DOHH2 (cell line): ENCODE measurements around the gene LTB4R2.
"Not testable (repeated sequence)": the region's sequence is repeated elsewhere in the genome, so short reads cannot be mapped to it uniquely, and the experiment has no call there.

Experiments
- H3F3A ChIP-seq: fragments of 200-600 bp; sonication (generic), shearing (Covaris generic); 2 replicates; pipeline ENCODE4 v1.6.0; 2016; ENCODE audit warnings: antibody characterized with exemption, mild to moderate bottlenecking; ENCODE audit not compliant: control insufficient read depth, insufficient read depth
- H3K27ac ChIP-seq: fragments of 200-600 bp; sonication (generic); 2 replicates; pipeline ENCODE4 v1.5.1; 2014; ENCODE audit warnings: low read depth, mild to moderate bottlenecking, low read length, moderate library complexity
- H3K27me3 ChIP-seq: fragments of 200-600 bp; sonication (generic); 2 replicates; pipeline ENCODE4 v1.6.1; 2014; ENCODE audit warnings: mild to moderate bottlenecking, low read length, mixed read lengths; ENCODE audit not compliant: control insufficient read depth
- H3K36me3 ChIP-seq: fragments of 200-600 bp; sonication (generic); 2 replicates; pipeline ENCODE4 v1.6.1; 2014; ENCODE audit warnings: mild to moderate bottlenecking, low read length, moderate library complexity, mixed read lengths; ENCODE audit not compliant: control insufficient read depth
- H3K4me1 ChIP-seq: fragments of 200-600 bp; sonication (generic); 2 replicates; pipeline ENCODE4 v1.6.1; 2014; ENCODE audit warnings: mild to moderate bottlenecking, low read length, mixed read lengths; ENCODE audit not compliant: control insufficient read depth
- H3K4me2 ChIP-seq: fragments of 200-600 bp; sonication (generic); 2 replicates; pipeline ENCODE4 v1.6.0; 2014; ENCODE audit warnings: mild to moderate bottlenecking, low read length, moderate library complexity
- H3K4me3 ChIP-seq: fragments of 200-600 bp; sonication (generic); 2 replicates; pipeline ENCODE4 v1.5.1; 2014; ENCODE audit warnings: mild to moderate bottlenecking, low read length, mixed read lengths
- H3K79me2 ChIP-seq: fragments of 200-600 bp; sonication (generic); 2 replicates; pipeline ENCODE4 v1.6.1; 2014; ENCODE audit warnings: mild to moderate bottlenecking, low read length, mixed read lengths; ENCODE audit not compliant: control insufficient read depth
- H3K9me2 ChIP-seq: fragments of 200-600 bp; sonication (generic); replicated peaks from 2 replicates; pipeline ENCODE4 v1.6.1; 2014; ENCODE audit warnings: mild to moderate bottlenecking, low read length, mixed read lengths; ENCODE audit not compliant: control insufficient read depth
- H3K9me3 ChIP-seq: fragments of 200-600 bp; sonication (generic); 2 replicates; pipeline ENCODE4 v1.6.1; 2014; ENCODE audit warnings: antibody characterized with exemption, low read length, mixed read lengths; ENCODE audit not compliant: control insufficient read depth, insufficient read depth
- H4K20me1 ChIP-seq: fragments of 200-600 bp; sonication (generic); 2 replicates; pipeline ENCODE4 v1.6.0; 2014; ENCODE audit warnings: low read depth, mild to moderate bottlenecking, antibody characterized with exemption, low read length, moderate library complexity; ENCODE audit not compliant: control insufficient read depth, insufficient read depth
- EZH2phosphoT487 ChIP-seq: fragments of 200-600 bp; sonication (generic); IDR thresholded peaks from 2 replicates; pipeline ENCODE4 v1.6.1; 2017; ENCODE audit warnings: borderline replicate concordance, mild to moderate bottlenecking, antibody characterized with exemption, low read length, moderate library complexity, mixed read lengths
- TF ChIP-seq, protein P1 (sequence below): fragments of 200-600 bp; sonication (generic); IDR thresholded peaks from one replicate; pipeline ENCODE4 v1.5.1; 2014; ENCODE audit warnings: antibody characterized with exemption, mild to moderate bottlenecking, low read depth, low read length; ENCODE audit not compliant: poor library complexity, severe bottlenecking

The LTB4R2 gene

GRCh38 chr14:24353559-24354481 lies 43.9 kb downstream of the LTB4R2 start:
- no peaks in the 10 kb centered on the region for H3K9me3 ChIP-seq
- H3K27ac ChIP-seq = no peak overlapping the region
- H3K79me2 ChIP-seq = no peaks in the 10 kb centered on the region
- no peaks in the 10 kb centered on the region for H3K36me3 ChIP-seq
- H3K27me3 ChIP-seq = peaks cover 33% of the 10 kb centered on the region
- no peaks in the 10 kb centered on the region for H4K20me1 ChIP-seq
- H3K9me2 ChIP-seq = no peaks in the 10 kb centered on the region
- no peak overlapping the region for H3K4me2 ChIP-seq
- TF ChIP-seq, protein P1, sequence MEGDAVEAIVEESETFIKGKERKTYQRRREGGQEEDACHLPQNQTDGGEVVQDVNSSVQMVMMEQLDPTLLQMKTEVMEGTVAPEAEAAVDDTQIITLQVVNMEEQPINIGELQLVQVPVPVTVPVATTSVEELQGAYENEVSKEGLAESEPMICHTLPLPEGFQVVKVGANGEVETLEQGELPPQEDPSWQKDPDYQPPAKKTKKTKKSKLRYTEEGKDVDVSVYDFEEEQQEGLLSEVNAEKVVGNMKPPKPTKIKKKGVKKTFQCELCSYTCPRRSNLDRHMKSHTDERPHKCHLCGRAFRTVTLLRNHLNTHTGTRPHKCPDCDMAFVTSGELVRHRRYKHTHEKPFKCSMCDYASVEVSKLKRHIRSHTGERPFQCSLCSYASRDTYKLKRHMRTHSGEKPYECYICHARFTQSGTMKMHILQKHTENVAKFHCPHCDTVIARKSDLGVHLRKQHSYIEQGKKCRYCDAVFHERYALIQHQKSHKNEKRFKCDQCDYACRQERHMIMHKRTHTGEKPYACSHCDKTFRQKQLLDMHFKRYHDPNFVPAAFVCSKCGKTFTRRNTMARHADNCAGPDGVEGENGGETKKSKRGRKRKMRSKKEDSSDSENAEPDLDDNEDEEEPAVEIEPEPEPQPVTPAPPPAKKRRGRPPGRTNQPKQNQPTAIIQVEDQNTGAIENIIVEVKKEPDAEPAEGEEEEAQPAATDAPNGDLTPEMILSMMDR = no peak
- TF ChIP-seq EZH2phosphoT487 = no peak
- no peaks in the 10 kb centered on the region for H3F3A ChIP-seq
- peaks cover 4% of the 10 kb centered on the region; the same call in 1 of the 2 replicates for H3K4me1 ChIP-seq
- H3K4me3 ChIP-seq = no peak overlapping the region

GRCh38 chr14:24354482-24354825 lies 44.5 kb downstream of the LTB4R2 start:
- not testable (repeated sequence) for H3K79me2 ChIP-seq, H3F3A ChIP-seq, H3K27ac ChIP-seq, H3K4me1 ChIP-seq, H3K9me2 ChIP-seq, H3K9me3 ChIP-seq, H4K20me1 ChIP-seq, H3K4me2 ChIP-seq, H3K4me3 ChIP-seq, H3K36me3 ChIP-seq
- H3K27me3 ChIP-seq = peaks cover 27% of the 10 kb centered on the region

GRCh38 chr14:24355009-24355408 lies 45.1 kb downstream of the LTB4R2 start:
- Histone ChIP-seq H3K4me3 (no peak overlapping the region), H3F3A (no peaks in the 10 kb centered on the region), H3K36me3 (no peaks in the 10 kb centered on the region), H3K9me2 (no peaks in the 10 kb centered on the region), H3K4me2 (no peak overlapping the region), H4K20me1 (no peaks in the 10 kb centered on the region), H3K79me2 (no peaks in the 10 kb centered on the region), H3K27ac (no peak overlapping the region), H3K27me3 (peaks cover 22% of the 10 kb centered on the region), H3K4me1 (peaks cover 4% of the 10 kb centered on the region; the same call in 1 of the 2 replicates), H3K9me3 (no peaks in the 10 kb centered on the region)
- no peak for TF ChIP-seq EZH2phosphoT487
- TF ChIP-seq, protein P1 = no peak

DNA sequence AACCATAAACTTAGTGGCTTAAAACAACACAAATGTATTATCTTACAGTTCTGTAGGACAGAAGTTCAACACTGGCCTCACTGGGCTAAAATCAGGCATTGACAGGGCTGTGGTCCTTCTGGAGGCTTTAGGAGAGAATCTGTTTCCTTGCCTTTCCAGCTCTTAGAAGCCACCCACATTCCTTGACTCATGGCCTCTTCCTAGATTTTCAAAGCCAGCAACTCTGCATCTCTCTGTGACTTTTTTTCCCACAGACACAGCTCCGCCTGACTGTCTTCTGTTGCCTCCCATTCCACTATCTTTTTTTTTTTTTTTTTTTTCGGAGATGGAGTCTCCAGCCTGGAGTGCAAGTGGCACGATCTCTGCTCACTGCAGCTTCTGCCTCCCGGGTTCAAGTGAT lies 46.3 kb downstream of the LTB4R2 start:
- Histone ChIP-seq H3K9me3 (no peaks in the 10 kb centered on the region), H3K27me3 (peaks cover 15% of the 10 kb centered on the region), H3F3A (no peaks in the 10 kb centered on the region), H4K20me1 (no peaks in the 10 kb centered on the region), H3K79me2 (no peaks in the 10 kb centered on the region), H3K4me3 (no peak overlapping the region), H3K36me3 (no peaks in the 10 kb centered on the region), H3K4me1 (peaks cover 4% of the 10 kb centered on the region; the same call in 1 of the 2 replicates), H3K27ac (no peak overlapping the region), H3K4me2 (no peak overlapping the region), H3K9me2 (no peaks in the 10 kb centered on the region)
- TF ChIP-seq, protein P1 = no peak
- no peak for TF ChIP-seq EZH2phosphoT487
